ENCODE results near the gene RIC3.

The RIC3 gene

GRCh38 chr11:8102296-8102915 is 66.4 kb downstream of the RIC3 start:
- no peak for DNase-seq

- no peak for DNase-seq
Measured at GRCh38 chr11:8101421-8101820, 67.4 kb downstream of the RIC3 start.

- DNase-seq = no peak
Measured at GRCh38 chr11:8100605-8101004, 68.2 kb downstream of the RIC3 start.

GRCh38 chr11:8100158-8100557 is 68.7 kb downstream of the RIC3 start:
- DNase-seq = no peak

- DNase-seq = peak; percentile 86
Measured at GRCh38 chr11:8099291-8099899, 69.4 kb downstream of the RIC3 start.

- DNase-seq = no peak
Measured at GRCh38 chr11:8098879-8099278, 69.9 kb downstream of the RIC3 start.

GRCh38 chr11:8098361-8098760 is 70.5 kb downstream of the RIC3 start:
- DNase-seq = no peak

GRCh38 chr11:8097926-8098325 is 70.9 kb downstream of the RIC3 start:
- no peak for DNase-seq

GRCh38 chr11:8097468-8097867 is 71.4 kb downstream of the RIC3 start:
- no peak for DNase-seq

- DNase-seq = no peak
Measured at GRCh38 chr11:8097062-8097461, 71.8 kb downstream of the RIC3 start.

- no peak for DNase-seq
Measured at GRCh38 chr11:8096575-8096974, 72.2 kb downstream of the RIC3 start.

GRCh38 chr11:8095806-8096522 is 72.9 kb downstream of the RIC3 start:
- no peak for DNase-seq

- DNase-seq = no peak
Measured at GRCh38 chr11:8095371-8095770, 73.5 kb downstream of the RIC3 start.

- DNase-seq = no peak
Measured at GRCh38 chr11:8094656-8095055, 74.2 kb downstream of the RIC3 start.

GRCh38 chr11:8093931-8094575 is 74.8 kb downstream of the RIC3 start:
- DNase-seq = no peak

- peak; percentile 84 for DNase-seq
Measured at GRCh38 chr11:8092587-8093424, 76.0 kb downstream of the RIC3 start.

- DNase-seq = no peak
Measured at GRCh38 chr11:8091721-8092120, 77.1 kb downstream of the RIC3 start.

GRCh38 chr11:8090756-8091155 is 78.1 kb downstream of the RIC3 start:
- peak; percentile 61 for DNase-seq

GRCh38 chr11:8089791-8090510 is 78.9 kb downstream of the RIC3 start:
- no peak for DNase-seq

GRCh38 chr11:8087756-8088155 is 81.1 kb downstream of the RIC3 start:
- no peak for DNase-seq

GRCh38 chr11:8087185-8087584 is 81.6 kb downstream of the RIC3 start:
- peak; percentile 15 for DNase-seq

GRCh38 chr11:8086571-8086970 is 82.3 kb downstream of the RIC3 start:
- no peak for DNase-seq
